A549 (cell line): ENCODE results near the gene MAST3. TPM values are rescaled to one million over a fixed set of nuclear protein-coding genes. Genes with fewer than 3 reads are reported as not detected.

Experiments
- ATAC-seq, 2 experiments: fragments of 200-7000 bp in 1 of 2; fragments of >200 bp in 1 of 2; cut with Nextera tagmentation in 1 of 2; cut with Tn5 transposase in 1 of 2; 3 replicates each; pipeline versions ENCODE4 v1.8.0 to v1.9.1; 2018 to 2020; ENCODE audit warnings: mild to moderate bottlenecking in 1 of 2, moderate library complexity in 1 of 2
- CTCF ChIA-PET: fragments of 300-600 bp; sonication (Branson Sonifier 250); formaldehyde crosslinking; extraction: SDS; loops from one replicate; lab custom pipeline; 2021; ENCODE audit warnings: antibody characterized with exemption, inconsistent platforms; lab: Yijun Ruan, JAX
- POLR2A ChIA-PET: fragments of 350-600 bp; formaldehyde crosslinking; extraction: SDS; loops from one replicate; lab custom pipeline; 2021; ENCODE audit warnings: antibody characterized with exemption, inconsistent platforms; lab: Yijun Ruan, JAX
- DNase-seq, 2 experiments: peaks; one replicate each; pipeline versions ENCODE4 v3.0.0 to v3.0.0-alpha.2; 2011 to 2016; ENCODE audit warnings: low read depth in 1 of 2, low spot score in 1 of 2
- FAIRE-seq: peaks from 2 replicates; lab custom pipeline; 2011; peaks lifted over from hg19 to GRCh38; lab: Jason Lieb, UNC
- H3K27ac ChIP-seq, 2 experiments: fragments of >200 bp; sonication (Bioruptor Twin); formaldehyde crosslinking; 3 replicates each; pipeline ENCODE4 v1.5.1; 2016 to 2017
- H3K4me1 ChIP-seq: fragments of >200 bp; sonication (Bioruptor Twin); formaldehyde crosslinking; 3 replicates; pipeline ENCODE4 v1.6.1; 2016
- H3K4me2 ChIP-seq: fragments of >200 bp; sonication (Bioruptor Twin); formaldehyde crosslinking; 3 replicates; pipeline ENCODE4 v1.6.1; 2016
- H3K4me3 ChIP-seq: fragments of >200 bp; sonication (Bioruptor Twin); formaldehyde crosslinking; 3 replicates; pipeline ENCODE4 v1.5.1; 2016
- H3K9me3 ChIP-seq: fragments of >200 bp; sonication (Bioruptor Twin); formaldehyde crosslinking; 3 replicates; pipeline ENCODE4 v1.6.1; 2016
- ATOH8 ChIP-seq: fragments of 250-450 bp; sonication (Bioruptor Pico); IDR thresholded peaks from 2 replicates; pipeline ENCODE4 v1.5.0; 2020; ENCODE audit warnings: low read depth, mild to moderate bottlenecking, moderate library complexity
- CTCF ChIP-seq: fragments of >200 bp; sonication (Bioruptor Twin); formaldehyde crosslinking; IDR thresholded peaks from 3 replicates; pipeline ENCODE4 v1.5.1; 2016
- E2F6 ChIP-seq: IDR thresholded peaks from 2 replicates; pipeline ENCODE4 v1.6.1; 2012; ENCODE audit warnings: low read depth, borderline replicate concordance
- FOSL2 ChIP-seq, 2 experiments: fragments of 450-650 bp in 1 of 2; fragments of >200 bp in 1 of 2; sonication (Bioruptor Twin) in 1 of 2; formaldehyde crosslinking; IDR thresholded peaks; 2 replicates each; pipeline versions ENCODE4 v1.5.0 to v1.6.1; 2016 to 2020; ENCODE audit warnings: mild to moderate bottlenecking in 1 of 2, moderate library complexity in 1 of 2
- HDAC2 ChIP-seq: fragments of 200-600 bp; sonication (generic); IDR thresholded peaks from 2 replicates; pipeline ENCODE4 v1.6.1; 2016
- HEYL ChIP-seq: fragments of 250-450 bp; sonication (Bioruptor Pico); IDR thresholded peaks from 2 replicates; pipeline ENCODE4 v1.8.0; 2021; ENCODE audit warnings: mild to moderate bottlenecking, moderate library complexity
- JUN ChIP-seq, 2 experiments: fragments of >200 bp; sonication (Bioruptor Twin); formaldehyde crosslinking; IDR thresholded peaks; 2 replicates in 1 of 2; 3 replicates in 1 of 2; pipeline ENCODE4 v1.6.1; 2016 to 2017
- MAFK ChIP-seq: fragments of 450-650 bp; IDR thresholded peaks from 2 replicates; pipeline ENCODE4 v1.6.1; 2014; ENCODE audit not compliant: partially characterized antibody
- SREBF2 ChIP-seq: fragments of 450-650 bp; IDR thresholded peaks from 2 replicates; pipeline ENCODE4 v1.6.1; 2014; ENCODE audit warnings: mild to moderate bottlenecking, moderate library complexity
- ZSCAN20 ChIP-seq: fragments of 250-450 bp; sonication (Bioruptor Pico); IDR thresholded peaks from 2 replicates; pipeline ENCODE4 v1.8.0; 2022; ENCODE audit warnings: mild to moderate bottlenecking, moderate library complexity
- WGBS: methylation state at CpG from one replicate; pipeline ENCODE4 v1.1.6; 2017; ENCODE audit errors: missing lambda C conversion rate; 5-methylcytosine and 5-hydroxymethylcytosine counted together
- polyA plus RNA-seq, 4 experiments: library from polyadenylated mRNA; depleted of rRNA in 3 of 4; stranded (reverse); fragments of >200 nt; fragmentation: RNase III in 1 of 4; extraction: RNeasy Plus Mini Kit Qiagen cat#74134 plus additional on column Dnase treatment in 1 of 4; gene quantifications; 2 replicates in 3 of 4; 3 replicates in 1 of 4; pipeline ENCODE4 v1.2.3, GENCODE V29; 2011 to 2017

MAST3 gene
- polyA plus RNA-seq, 2 of the 4 experiments (the other 2 are of a cell fraction), result 1.3 to 2.5 TPM

GRCh38 chr19:18070181-18070580 is 27.4 kb upstream of the MAST3 start:
- CTCF ChIA-PET, result interaction anchor here (0.9 to 3.0 kb wide), 3 partner anchors 11 to 63 kb away, joined by 3 to 10 read pairs (median 4); no protein-coding TSS in a partner anchor

DNA sequence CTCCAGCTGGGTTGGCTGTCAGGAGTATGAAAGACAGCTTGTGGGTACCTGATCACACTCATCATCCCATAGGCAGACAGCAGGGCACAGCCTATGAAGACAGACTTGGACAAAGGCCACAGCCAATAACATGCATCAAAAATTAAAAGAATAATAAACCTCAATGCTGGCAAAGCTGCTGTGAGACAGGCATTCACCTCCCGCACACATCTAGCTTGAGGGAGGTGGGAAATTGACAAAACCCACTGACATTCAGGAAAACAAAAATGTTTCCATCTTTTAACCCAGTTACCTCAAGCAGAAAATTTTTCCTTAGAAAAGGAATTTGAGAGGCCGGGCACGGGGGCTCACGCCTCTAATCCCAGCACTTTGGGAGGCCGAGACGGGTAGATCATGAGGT is 25.2 kb upstream of the MAST3 start:
- POLR2A ChIA-PET, result no interaction called here
- H3K27ac ChIP-seq, result no peak overlapping the region
- CTCF ChIA-PET, result interaction anchor here (0.7 to 3.0 kb wide), 3 partner anchors 13 to 65 kb away, joined by 3 to 10 read pairs (median 4); no protein-coding TSS in a partner anchor

More at GRCh38 chr19:18070181-18070580, 27.4 kb upstream of the MAST3 start:
- no peaks in the 10 kb centered on the region for H3K4me1 ChIP-seq
- DNase-seq, result no peak
- FAIRE-seq, result no peak
- H3K27ac ChIP-seq, result no peak overlapping the region
- 75% methylated on average over 11 of the region's 11 CpGs for WGBS
- no peak for ATAC-seq
- H3K4me2 ChIP-seq, result no peak overlapping the region
- POLR2A ChIA-PET, result no interaction called here
- no peaks in the 10 kb centered on the region for H3K9me3 ChIP-seq
- TF ChIP-seq MAFK (no peak), ATOH8 (CRISPR knock-in tag) (no peak)
- H3K4me3 ChIP-seq, result no peak overlapping the region

DNA sequence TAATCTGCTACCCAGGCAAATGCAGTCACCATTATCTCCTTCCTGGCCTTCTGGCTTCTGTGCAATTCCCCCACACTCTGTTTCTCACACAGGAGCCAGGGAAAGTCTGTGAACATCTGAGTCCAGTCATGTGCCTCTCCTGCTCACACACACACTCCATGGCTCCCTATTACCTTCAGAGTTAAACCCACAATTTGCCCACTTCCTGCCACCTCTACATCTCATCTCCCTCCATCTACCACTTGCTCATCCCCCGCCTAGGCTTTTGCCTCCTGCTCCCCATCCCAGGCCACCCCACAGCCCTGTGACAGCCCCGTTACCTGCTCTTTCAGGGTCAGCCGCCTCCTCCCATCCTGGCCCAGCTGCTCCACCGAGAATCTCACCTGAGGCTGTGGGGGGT is 24.4 kb upstream of the MAST3 start:
- ATAC-seq (no peak), FAIRE-seq (no peak), DNase-seq (no peak)
- H3K4me1 ChIP-seq, result no peaks in the 10 kb centered on the region
- TF ChIP-seq SREBF2 (no peak), E2F6 (no peak), JUN (IDR thresholded peaks at IDR 0.05) (no peak), FOSL2 (IDR thresholded peaks at IDR 0.05) (no peak), FOSL2 (CRISPR knock-in tag; IDR thresholded peaks at IDR 0.05) (no peak), HDAC2 (no peak)
- WGBS, result 78% methylated on average over 4 of the region's 4 CpGs
- ChIA-PET CTCF (no interaction called here), POLR2A (no interaction called here)
- H3K9me3 ChIP-seq, result no peaks in the 10 kb centered on the region
- H3K4me3 ChIP-seq, result no peak overlapping the region
- H3K4me2 ChIP-seq, result no peak overlapping the region
- no peak overlapping the region for H3K27ac ChIP-seq

More for the DNA sequence above, 25.2 kb upstream of the MAST3 start:
- no peak for ATAC-seq
- no peaks in the 10 kb centered on the region for H3K9me3 ChIP-seq
- no peaks in the 10 kb centered on the region for H3K4me1 ChIP-seq
- 84% methylated on average over 6 of the region's 6 CpGs for WGBS
- no peak overlapping the region for H3K4me3 ChIP-seq
- H3K4me2 ChIP-seq, result no peak overlapping the region
- TF ChIP-seq SREBF2 (no peak), ZSCAN20 (CRISPR knock-in tag) (no peak), HEYL (no peak), FOSL2 (IDR thresholded peaks at IDR 0.05) (no peak), FOSL2 (CRISPR knock-in tag; IDR thresholded peaks at IDR 0.05) (no peak)
- DNase-seq, result no peak
- FAIRE-seq, result no peak

GRCh38 chr19:18074192-18074591 is 23.4 kb upstream of the MAST3 start:
- 81% methylated on average over 8 of the region's 9 CpGs for WGBS
- CTCF ChIA-PET, result interaction anchor here (1.4 kb wide), 1 partner anchor 77 kb away, joined by 4 read pairs; no protein-coding TSS in a partner anchor

More at GRCh38 chr19:18074192-18074591, 23.4 kb upstream of the MAST3 start:
- Histone ChIP-seq H3K4me3 (no peak overlapping the region), H3K4me2 (no peak overlapping the region), H3K4me1 (no peaks in the 10 kb centered on the region), H3K9me3 (no peaks in the 10 kb centered on the region), H3K27ac (no peak overlapping the region)
- TF ChIP-seq CTCF, result no peak
- DNase-seq (no peak), ATAC-seq (no peak; a peak in 1 of 6 replicates), FAIRE-seq (no peak)
- POLR2A ChIA-PET, result no interaction called here
